ENCODE results near the gene ST7.

Gene ST7

DNA sequence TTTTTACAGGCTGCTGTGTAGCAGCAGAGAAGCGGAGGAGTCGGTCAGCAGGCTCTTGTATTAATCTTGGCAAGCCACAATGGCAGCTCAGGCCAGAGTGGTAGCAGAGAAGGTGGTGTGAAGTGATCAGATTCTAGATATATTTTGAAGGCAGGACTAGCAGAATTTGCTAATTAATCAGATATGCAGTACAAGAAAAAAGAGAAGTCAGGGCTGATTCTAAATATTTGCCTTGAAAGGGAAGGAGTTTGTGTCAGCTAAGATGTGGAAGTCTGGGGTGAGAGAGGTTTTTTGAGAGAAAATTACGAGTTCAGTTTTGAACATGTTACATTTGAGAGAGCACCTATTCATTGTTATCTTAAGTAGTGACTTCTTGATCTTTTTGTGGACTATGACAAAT is 193.2 kb downstream of the ST7 start:
- DNase-seq (ENCODE audit: low read depth in 2 of 2, low spot score in 1 of 2): no peak

GRCh38 chr7:117148971-117149370 is 195.7 kb downstream of the ST7 start:
- no peak for DNase-seq (ENCODE audit: low read depth in 2 of 2, low spot score in 1 of 2)

DNA sequence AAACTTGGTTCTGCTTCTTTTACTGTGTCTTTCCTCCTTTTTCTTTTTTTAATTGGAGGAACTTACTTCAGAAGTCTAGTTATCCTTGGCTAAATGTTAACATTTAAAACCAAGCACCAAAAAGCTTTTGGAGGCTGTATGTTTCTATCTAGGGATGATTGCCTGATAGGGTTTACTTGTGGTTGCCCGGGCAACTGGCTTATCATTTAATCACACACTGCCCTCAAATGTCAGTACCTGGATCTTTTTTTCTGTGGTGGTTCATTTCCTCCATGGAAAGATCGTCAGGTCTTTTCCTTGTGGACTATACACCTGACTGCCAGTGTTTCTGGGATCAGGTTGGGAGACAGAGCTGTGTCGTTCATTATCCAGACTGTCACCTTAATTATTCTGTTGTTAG is 196.4 kb downstream of the ST7 start:
- DNase-seq (ENCODE audit: low read depth in 2 of 2, low spot score in 1 of 2): no peak

GRCh38 chr7:117152213-117153007 is 199.1 kb downstream of the ST7 start:
- no peak for DNase-seq (ENCODE audit: low read depth in 2 of 2, low spot score in 1 of 2)

- no peak for DNase-seq (ENCODE audit: low read depth in 2 of 2, low spot score in 1 of 2)
These were observed 199.8 kb downstream of the ST7 start for GRCh38 chr7:117153016-117153545.

- no peak for DNase-seq (ENCODE audit: low read depth in 2 of 2, low spot score in 1 of 2)
These were observed 201.4 kb downstream of the ST7 start for GRCh38 chr7:117154721-117155120.

GRCh38 chr7:117155694-117156093 is 202.4 kb downstream of the ST7 start:
- no peak for DNase-seq (ENCODE audit: low read depth in 2 of 2, low spot score in 1 of 2)

DNA sequence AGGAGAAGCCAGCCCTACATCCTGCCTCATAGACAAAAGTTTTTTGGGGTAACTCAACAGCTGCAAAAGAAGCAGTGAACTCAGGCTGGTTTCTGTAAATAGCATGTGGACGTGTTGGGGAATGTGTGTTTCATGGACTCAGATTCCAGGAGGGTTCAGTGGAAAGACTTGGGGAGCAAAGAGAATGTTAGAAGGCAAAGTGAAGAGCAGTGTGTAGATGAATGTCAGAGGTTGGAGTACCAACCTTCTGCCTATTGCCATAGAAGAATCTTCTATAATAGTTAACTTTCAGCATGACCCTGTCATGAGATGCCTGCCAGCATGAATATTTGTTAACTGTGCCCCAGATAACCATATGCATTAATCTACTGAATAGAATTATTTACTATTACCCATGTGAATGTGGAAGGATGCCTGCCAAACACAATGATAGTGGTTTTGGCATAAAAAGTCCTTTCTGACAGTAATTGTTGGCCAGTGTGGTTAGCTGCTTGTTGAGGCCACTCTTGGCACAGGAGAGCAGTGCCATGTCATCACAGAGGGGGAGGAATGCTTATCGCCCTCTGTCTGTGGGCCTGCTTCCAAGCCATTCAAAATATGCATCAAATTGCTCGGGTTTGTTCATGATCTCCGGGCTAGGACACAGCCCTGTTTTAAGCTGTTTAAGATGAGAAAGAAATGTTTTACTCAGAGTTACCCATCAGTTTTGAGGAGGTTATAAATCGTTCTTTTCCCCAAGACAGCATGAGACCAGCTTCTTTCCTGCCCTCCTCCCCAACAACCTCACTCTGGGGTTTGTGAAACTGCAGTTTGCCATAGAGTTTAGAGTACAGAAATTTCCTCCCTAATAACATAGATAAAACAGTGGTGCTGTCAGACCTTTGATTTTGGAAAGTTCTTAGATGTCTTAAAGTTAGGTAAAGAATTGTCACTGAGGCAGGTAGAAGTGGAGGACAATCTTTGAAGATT is 204.2 kb downstream of the ST7 start:
- DNase-seq (ENCODE audit: low read depth in 2 of 2, low spot score in 1 of 2): no peak

- no peak for DNase-seq (ENCODE audit: low read depth in 2 of 2, low spot score in 1 of 2)
These were observed 205.8 kb downstream of the ST7 start for GRCh38 chr7:117158941-117159697.

GRCh38 chr7:117163101-117163500 is 209.8 kb downstream of the ST7 start:
- DNase-seq (ENCODE audit: low read depth in 2 of 2, low spot score in 1 of 2): no peak

- no peak for DNase-seq (ENCODE audit: low read depth in 2 of 2, low spot score in 1 of 2)
These were observed 211.3 kb downstream of the ST7 start for GRCh38 chr7:117164620-117165019.

GRCh38 chr7:117165656-117166055 is 212.4 kb downstream of the ST7 start:
- no peak for DNase-seq (ENCODE audit: low read depth in 2 of 2, low spot score in 1 of 2)

DNA sequence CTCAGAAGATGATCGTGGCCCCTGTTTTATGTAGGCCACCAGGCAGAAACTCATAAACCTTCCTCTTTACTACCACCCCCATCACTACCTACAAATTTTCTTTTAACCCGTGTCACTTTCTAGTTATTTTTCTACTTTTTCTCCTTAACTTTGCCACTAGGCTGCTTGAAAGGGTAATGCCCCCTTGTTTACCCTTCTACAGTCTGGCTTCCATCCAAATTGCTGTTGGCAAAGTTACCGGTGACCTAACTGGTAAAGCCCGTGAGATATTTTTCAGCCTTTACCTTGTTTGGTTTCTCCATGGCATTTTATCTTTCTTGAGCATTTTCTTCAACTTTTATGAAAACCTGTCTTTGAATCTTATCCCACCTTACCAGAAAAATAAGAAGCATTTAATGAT is 216.6 kb downstream of the ST7 start:
- no peak for DNase-seq (ENCODE audit: low read depth in 2 of 2, low spot score in 1 of 2)

- no peak for DNase-seq (ENCODE audit: low read depth in 2 of 2, low spot score in 1 of 2)
These were observed 217.8 kb downstream of the ST7 start for GRCh38 chr7:117171106-117171505.

GRCh38 chr7:117172283-117172682 is 219.0 kb downstream of the ST7 start:
- no peak for DNase-seq (ENCODE audit: low read depth in 2 of 2, low spot score in 1 of 2)

- DNase-seq (ENCODE audit: low read depth in 2 of 2, low spot score in 1 of 2): no peak
These were observed 219.9 kb downstream of the ST7 start for GRCh38 chr7:117173035-117173770.

GRCh38 chr7:117176206-117176605 is 222.9 kb downstream of the ST7 start:
- no peak for DNase-seq (ENCODE audit: low read depth in 2 of 2, low spot score in 1 of 2)

DNA sequence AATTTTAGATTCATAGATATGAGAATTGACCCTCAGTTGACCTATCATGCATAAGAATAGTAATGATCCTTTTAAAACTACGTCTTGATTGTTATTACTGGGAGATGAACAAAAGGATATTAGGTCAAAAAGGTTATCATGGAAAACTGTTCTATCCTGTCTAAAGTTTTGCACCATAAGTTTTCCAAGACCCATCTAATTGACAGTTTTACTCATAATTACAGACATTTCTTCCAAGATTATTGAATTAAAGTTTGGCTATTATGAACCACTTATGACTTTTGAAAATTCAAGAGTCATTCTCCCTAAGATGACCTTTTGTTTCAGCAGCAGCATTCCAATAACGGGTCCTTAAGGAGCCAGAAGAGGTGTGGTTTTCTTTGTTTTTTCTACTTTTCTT is 225.3 kb downstream of the ST7 start:
- DNase-seq (ENCODE audit: low read depth in 2 of 2, low spot score in 1 of 2): no peak

DNA sequence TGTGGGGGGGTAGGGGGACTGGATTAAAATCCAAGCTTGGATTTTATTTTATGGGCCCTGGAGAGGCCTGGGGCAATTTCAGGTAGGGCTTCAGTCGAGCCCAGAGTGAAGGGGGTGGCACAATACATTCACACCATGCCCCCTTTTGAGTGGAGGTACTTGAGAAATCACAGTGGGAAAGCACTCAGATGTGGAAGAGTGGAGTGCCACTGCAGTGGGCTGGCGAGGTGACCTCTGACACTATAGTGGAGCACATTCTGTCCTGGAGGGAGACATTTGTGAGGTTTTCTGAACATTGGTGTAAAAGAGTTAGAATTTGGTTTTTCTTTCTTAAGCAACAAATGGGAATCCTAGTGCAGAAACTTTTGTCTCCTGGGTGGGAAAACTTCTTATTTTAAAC is 226.4 kb downstream of the ST7 start:
- DNase-seq (ENCODE audit: low read depth in 2 of 2, low spot score in 1 of 2): no peak

GRCh38 chr7:117183729-117184128 is 230.4 kb downstream of the ST7 start:
- no peak for DNase-seq (ENCODE audit: low read depth in 2 of 2, low spot score in 1 of 2)

- DNase-seq (ENCODE audit: low read depth in 2 of 2, low spot score in 1 of 2): no peak
These were observed 231.1 kb downstream of the ST7 start for GRCh38 chr7:117184367-117184766.

Measured in stimulated activated CD8-positive, alpha-beta memory T cell treated with anti-CD3 and anti-CD28 coated beads, Interleukin-4, amount 100 ng/mL, for 4 hours (primary cell).